Measurements from ENCODE around the gene OASL. TPM values are rescaled to one million over a fixed set of nuclear protein-coding genes. Genes with fewer than 3 reads are reported as not detected.

Gene OASL
- total RNA-seq, 1 experiment from 2014 or later, result not detected

- Histone ChIP-seq H2BK12ac (ENCODE audit: insufficient read length, low read depth, low read length) (no peak overlapping the region), H3K4ac (ENCODE audit: low read depth, low read length) (no peak overlapping the region), H3K9ac (ENCODE audit: extremely low read depth, insufficient read length, low read length) (no peak overlapping the region), H4K91ac (ENCODE audit: insufficient read length, low read depth, low read length) (no peak overlapping the region), H2BK20ac (ENCODE audit: low read depth, low read length, poor library complexity, severe bottlenecking) (no peak overlapping the region), H3K4me2 (ENCODE audit: insufficient read depth, insufficient read length, low read length) (no peak overlapping the region), H4K8ac (replicated peaks; ENCODE audit: insufficient read length, low read depth, low read length) (no peak overlapping the region), H2BK5ac (ENCODE audit: insufficient read length, low read length) (no peak overlapping the region), H2AFZ (ENCODE audit: low read length) (no peak overlapping the region), H3K27ac (ENCODE audit: insufficient read length, low read depth, low read length) (no peak overlapping the region), H3K56ac (ENCODE audit: insufficient read length, low read depth, low read length) (no peak overlapping the region), H3K4me1 (ENCODE audit: insufficient read depth, low read length) (no peaks in the 10 kb centered on the region), H3K27me3 (ENCODE audit: insufficient read depth, low read length) (no peaks in the 10 kb centered on the region), H2BK120ac (ENCODE audit: low read depth, low read length, poor library complexity, severe bottlenecking) (no peak overlapping the region), H3K79me1 (ENCODE audit: insufficient read depth, low read depth, low read length, poor library complexity, severe bottlenecking) (no peaks in the 10 kb centered on the region), H3K23me2 (ENCODE audit: insufficient read length, low read depth, low read length, poor library complexity, severe bottlenecking) (no peaks in the 10 kb centered on the region), H3T11ph (ENCODE audit: low read length) (no peak overlapping the region), H2BK15ac (ENCODE audit: low read depth, low read length) (no peak overlapping the region), H4K20me1 (ENCODE audit: control insufficient read depth, insufficient read depth, insufficient read length) (no peaks in the 10 kb centered on the region), H3K9me3 (ENCODE audit: control insufficient read depth, low read depth, low read length) (no peaks in the 10 kb centered on the region), H3K18ac (ENCODE audit: insufficient read length, low read depth, low read length) (peak overlapping the region; percentile 50), H4K5ac (ENCODE audit: insufficient read length, low read depth, low read length) (no peak overlapping the region), H2AK5ac (ENCODE audit: insufficient read length, low read length) (no peak overlapping the region), H3K79me2 (ENCODE audit: insufficient read depth, low read length) (no peaks in the 10 kb centered on the region), H3K23ac (ENCODE audit: insufficient read length, low read depth, low read length) (no peak overlapping the region), H3K14ac (ENCODE audit: insufficient read depth, low read length) (no peak overlapping the region)
- no CpG with 5 or more reads among the region's 11 CpGs for WGBS (ENCODE audit: extremely low coverage, insufficient read length, low lambda C conversion rate)
- TF ChIP-seq CTCF (conservative IDR thresholded peaks at IDR 0.05), result no peak
- H3K4me3 Mint-ChIP-seq, result no peak overlapping the region
- no peak for DNase-seq
- H3K36me3 Mint-ChIP-seq (ENCODE audit: insufficient read depth in 1 of 3, low read depth in 3 of 3), result no peaks in the 10 kb centered on the region; a peak in 1 of 7 replicates
- H3K4me1 Mint-ChIP-seq, result peaks cover 3% of the 10 kb centered on the region in 2 experiments; a peak in 2 of 4 replicates
- H3K27me3 Mint-ChIP-seq (ENCODE audit: low read depth), result peaks cover 2% of the 10 kb centered on the region
- H3K27ac Mint-ChIP-seq, result no peak overlapping the region
- no peaks in the 10 kb centered on the region for H3K9me3 Mint-ChIP-seq
These were observed 13.4 kb downstream of the OASL start for GRCh38 chr12:121025442-121026226.

Measured in H9 (cell line).